ENCODE results near the gene CD3D.

GRCh38 chr11:118304227-118304567, 38.3 kb downstream of the CD3D start:
- TF ChIP-seq CTCF (IDR thresholded peaks at IDR 0.05) (no peak), EZH2 (IDR thresholded peaks at IDR 0.05; ENCODE audit: borderline replicate concordance, insufficient read depth, low read depth, low read length, poor library complexity, severe bottlenecking) (no peak)

Data from B cell (primary cell).